GM23248 (cell line): ENCODE data around the gene CFAP43. TPM values are rescaled to one million over a fixed set of nuclear protein-coding genes. Genes with fewer than 3 reads are reported as not detected.

ENCODE experiments used
- DNase-seq: peaks from one replicate; pipeline ENCODE4 v3.0.0-alpha.2; 2015
- H2AFZ ChIP-seq: fragments of 200-600 bp; sonication (generic); 2 replicates; pipeline ENCODE4 v1.6.1; 2016; ENCODE audit warnings: antibody characterized with exemption
- H3F3A ChIP-seq: fragments of 200-600 bp; sonication (generic); 2 replicates; pipeline ENCODE4 v1.6.1; 2016; ENCODE audit warnings: mild to moderate bottlenecking, antibody characterized with exemption, mixed run types; ENCODE audit not compliant: insufficient read depth
- H3K27ac ChIP-seq: fragments of 200-600 bp; sonication (generic); 2 replicates; pipeline ENCODE4 v1.5.1; 2016; ENCODE audit warnings: mild to moderate bottlenecking
- H3K27me3 ChIP-seq: fragments of 200-600 bp; sonication (generic); replicated peaks from 2 replicates; pipeline ENCODE4 v1.6.1; 2016; ENCODE audit warnings: mild to moderate bottlenecking; ENCODE audit not compliant: insufficient read depth
- H3K36me3 ChIP-seq: fragments of 200-600 bp; sonication (generic); 2 replicates; pipeline ENCODE4 v1.6.1; 2016; ENCODE audit warnings: low read depth, mild to moderate bottlenecking
- H3K4me1 ChIP-seq: fragments of 200-600 bp; sonication (generic); 2 replicates; pipeline ENCODE4 v1.6.1; 2016; ENCODE audit warnings: mild to moderate bottlenecking; ENCODE audit not compliant: insufficient read depth
- H3K4me2 ChIP-seq: fragments of 200-600 bp; sonication (generic); one replicate; pipeline ENCODE4 v1.6.1; 2016; ENCODE audit warnings: mild to moderate bottlenecking; ENCODE audit not compliant: unreplicated experiment
- H3K4me3 ChIP-seq: fragments of 200-600 bp; sonication (generic); 2 replicates; pipeline ENCODE4 v1.5.1; 2016; ENCODE audit warnings: mild to moderate bottlenecking
- H3K79me2 ChIP-seq: fragments of 200-600 bp; sonication (generic); 2 replicates; pipeline ENCODE4 v1.6.1; 2016; ENCODE audit warnings: mild to moderate bottlenecking; ENCODE audit not compliant: insufficient read depth
- H3K9ac ChIP-seq: fragments of 200-600 bp; sonication (generic); 2 replicates; pipeline ENCODE4 v1.6.1; 2016; ENCODE audit warnings: mild to moderate bottlenecking
- H3K9me2 ChIP-seq: fragments of 200-600 bp; sonication (generic); 2 replicates; pipeline ENCODE4 v1.6.1; 2016; ENCODE audit warnings: mixed run types, mild to moderate bottlenecking, moderate library complexity; ENCODE audit not compliant: insufficient read depth
- H3K9me3 ChIP-seq: fragments of 200-600 bp; sonication (generic); one replicate; pipeline ENCODE4 v1.6.1; 2017; ENCODE audit warnings: low read depth
- H4K20me1 ChIP-seq: fragments of 200-600 bp; sonication (generic); 2 replicates; pipeline ENCODE4 v1.6.0; 2016; ENCODE audit not compliant: insufficient read depth
- EZH2 ChIP-seq: fragments of 200-600 bp; sonication (generic); IDR thresholded peaks from 2 replicates; pipeline ENCODE4 v1.6.1; 2018; ENCODE audit warnings: antibody characterized with exemption, mild to moderate bottlenecking; ENCODE audit not compliant: insufficient read depth, poor library complexity, severe bottlenecking
- EZH2phosphoT487 ChIP-seq: fragments of 200-600 bp; sonication (generic); IDR thresholded peaks from 2 replicates; pipeline ENCODE4 v1.6.1; 2018; ENCODE audit warnings: antibody characterized with exemption, moderate library complexity, mild to moderate bottlenecking, low read depth; ENCODE audit not compliant: insufficient read depth
- WGBS, 2 experiments: methylation state at CpG; one replicate each; pipeline ENCODE4 v1.1.6; 2015 to 2017; ENCODE audit warnings: low lambda C conversion rate in 2 of 2, low coverage in 1 of 2; ENCODE audit errors: missing lambda C conversion rate in 2 of 2; 5-methylcytosine and 5-hydroxymethylcytosine counted together
- in situ Hi-C: fragments of 300-500 bp; cut with MboI; formaldehyde crosslinking; loops from 2 replicates; pipeline ENCODE4 v1.15.0; 2020
- polyA plus RNA-seq: library from polyadenylated mRNA; unstranded; fragments of >200 nt; fragmentation: Nextera tagmentation; extraction: Ambion mirVana; gene quantifications from 2 replicates; pipeline ENCODE4 v1.2.1, GENCODE V29; 2016
- total RNA-seq: library from RNA; depleted of rRNA; stranded (reverse); fragments of >200 nt; shearing (Covaris generic); gene quantifications from 2 replicates; pipeline ENCODE4 v1.2.3, GENCODE V29; 2014

Gene CFAP43
- total and polyA plus RNA-seq, 2 experiments from 2014 or later, result 0.14 TPM; not detected in 1

GRCh38 chr10:104113376-104113956 lies 118.7 kb downstream of the CFAP43 start:
- Histone ChIP-seq H3K27me3 (no peaks in the 10 kb centered on the region), H3K4me2 (no peak overlapping the region), H3K79me2 (no peaks in the 10 kb centered on the region), H3F3A (peaks cover 19% of the 10 kb centered on the region), H3K4me1 (peaks cover 26% of the 10 kb centered on the region), H3K36me3 (no peaks in the 10 kb centered on the region), H2AFZ (no peak overlapping the region), H3K27ac (no peak overlapping the region), H3K9me2 (no peaks in the 10 kb centered on the region), H3K9ac (no peak overlapping the region), H3K4me3 (no peak overlapping the region), H4K20me1 (no peaks in the 10 kb centered on the region), H3K9me3 (peaks cover 5% of the 10 kb centered on the region)
- no peak for TF ChIP-seq EZH2phosphoT487
- WGBS, 2 experiments, result 90 to 98% methylated on average over 1 of the region's 1 CpG
- no peak for DNase-seq
- in situ Hi-C loops, result no loop called here

DNA sequence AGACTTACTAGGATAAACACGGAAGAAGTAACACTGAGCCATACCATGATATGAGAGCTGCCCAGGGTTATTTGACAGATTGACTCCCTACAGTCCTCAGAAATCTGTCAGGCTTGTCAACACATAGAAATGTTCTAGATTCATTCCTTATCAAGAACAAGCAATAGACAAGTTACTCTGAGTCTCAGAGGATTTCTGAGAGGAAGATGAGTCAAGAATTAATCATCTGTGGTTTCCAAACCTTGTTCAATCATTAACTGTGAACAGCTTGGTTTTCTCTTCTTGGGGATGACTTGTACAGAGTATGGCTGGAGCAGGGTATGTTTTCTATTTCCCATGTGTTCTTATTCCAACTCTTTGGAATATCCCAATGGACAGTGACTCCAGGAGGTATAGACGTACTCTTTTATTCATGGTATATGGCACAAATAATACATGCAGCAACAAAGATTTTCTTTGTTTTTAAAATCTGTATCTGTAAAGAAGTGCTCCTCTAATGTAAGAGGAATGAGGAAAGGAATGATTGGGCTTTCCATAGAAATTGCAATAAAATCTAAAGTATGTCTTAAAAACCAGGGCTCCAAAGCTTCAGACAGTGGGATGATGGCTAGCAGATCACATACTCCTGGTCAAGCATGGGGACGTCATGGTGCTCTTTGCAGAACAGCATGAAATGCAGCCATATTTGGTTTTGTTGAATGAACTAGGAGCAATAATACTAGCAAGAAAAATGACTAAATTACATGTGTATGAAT lies 122.1 kb downstream of the CFAP43 start:
- Histone ChIP-seq H2AFZ (no peak overlapping the region), H3K36me3 (no peaks in the 10 kb centered on the region), H3K9me3 (peaks cover 5% of the 10 kb centered on the region), H3K27ac (peak overlapping the region; percentile 66), H3K4me3 (peak overlapping the region; percentile 22; the same call in 1 of the 2 replicates), H3K9me2 (no peaks in the 10 kb centered on the region), H3K9ac (no peak overlapping the region), H3K27me3 (no peaks in the 10 kb centered on the region), H3F3A (peaks cover 19% of the 10 kb centered on the region), H4K20me1 (no peaks in the 10 kb centered on the region), H3K79me2 (no peaks in the 10 kb centered on the region), H3K4me1 (peaks cover 13% of the 10 kb centered on the region), H3K4me2 (peak overlapping the region; percentile 53)
- in situ Hi-C loops, result no loop called here
- WGBS, 2 experiments, result 3 to 4% methylated on average over 3 of the region's 3 CpGs
- DNase-seq, result peak; percentile 88
- TF ChIP-seq EZH2, result no peak
- peak; percentile 67; the same call in 1 of the 2 replicates for TF ChIP-seq EZH2phosphoT487

DNA sequence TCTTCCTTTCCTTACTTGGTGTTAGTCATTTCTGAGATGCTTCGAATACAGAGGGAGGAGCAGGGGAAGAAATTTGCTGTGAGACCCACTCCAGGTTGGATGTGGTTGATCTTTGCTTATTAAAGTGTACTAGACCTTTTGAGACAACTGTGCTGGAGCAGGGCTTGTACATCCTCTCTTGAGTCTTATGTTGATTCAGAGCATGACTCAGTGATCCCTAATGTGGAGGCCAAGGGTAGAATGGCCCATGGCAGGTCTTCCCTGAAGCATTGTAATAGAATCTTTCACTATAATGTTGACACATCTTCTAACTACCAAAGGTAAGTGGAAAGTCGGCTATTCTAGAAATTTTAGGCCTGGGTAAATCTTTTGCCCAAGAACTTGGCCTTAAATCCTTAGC lies 127.2 kb downstream of the CFAP43 start:
- Histone ChIP-seq H3K4me3 (no peak overlapping the region), H2AFZ (no peak overlapping the region), H4K20me1 (no peaks in the 10 kb centered on the region), H3K4me2 (no peak overlapping the region), H3K36me3 (no peaks in the 10 kb centered on the region), H3K9me2 (no peaks in the 10 kb centered on the region), H3K9me3 (peaks cover 5% of the 10 kb centered on the region), H3K27ac (no peak overlapping the region), H3K79me2 (no peaks in the 10 kb centered on the region), H3K9ac (no peak overlapping the region), H3K27me3 (no peaks in the 10 kb centered on the region; the same call in 1 of the 2 replicates), H3K4me1 (0 out of 2 replicates have a peak, but pooled peaks cover 3% of the 10 kb centered on the region), H3F3A (peaks cover 11% of the 10 kb centered on the region)
- TF ChIP-seq EZH2phosphoT487, result no peak
- no peak for TF ChIP-seq EZH2
- DNase-seq, result peak; percentile 30
- 91 to 98% methylated on average over 2 of the region's 2 CpGs for WGBS, 2 experiments
- in situ Hi-C loops, result no loop called here

DNA sequence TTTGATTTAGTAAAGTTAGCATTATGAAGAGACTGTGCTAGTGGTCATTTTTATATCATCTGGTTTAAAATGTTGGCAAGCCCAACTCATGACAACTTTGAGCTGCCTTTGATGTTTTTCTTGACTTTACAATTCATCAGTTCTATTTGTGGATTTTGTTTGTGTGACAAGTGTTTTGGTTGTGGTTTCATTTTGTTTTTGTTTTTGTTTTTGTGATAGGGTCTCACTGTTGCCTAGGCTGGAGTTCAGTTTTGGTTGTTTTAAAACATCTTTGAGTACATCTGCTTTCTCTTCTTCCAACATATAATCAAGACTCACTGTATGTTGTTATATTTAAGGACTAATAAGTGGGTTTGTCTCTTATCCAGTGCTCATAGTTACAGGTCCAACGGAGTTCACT lies 127.7 kb downstream of the CFAP43 start:
- H3K9ac ChIP-seq, result no peak overlapping the region
- no peak overlapping the region for H3K27ac ChIP-seq
- H3K79me2 ChIP-seq, result no peaks in the 10 kb centered on the region
- TF ChIP-seq EZH2 (no peak), EZH2phosphoT487 (no peak)
- no peak for DNase-seq
- no peaks in the 10 kb centered on the region for H3K36me3 ChIP-seq
- no peak overlapping the region for H3K4me3 ChIP-seq
- H2AFZ ChIP-seq, result no peak overlapping the region
- no peaks in the 10 kb centered on the region for H4K20me1 ChIP-seq
- no peak overlapping the region for H3K4me2 ChIP-seq
- peaks cover 5% of the 10 kb centered on the region for H3K9me3 ChIP-seq
- 0% methylated on average over 1 of the region's 1 CpG for WGBS, 2 experiments
- in situ Hi-C loops, result no loop called here
- no peaks in the 10 kb centered on the region for H3K9me2 ChIP-seq
- H3F3A ChIP-seq, result peaks cover 6% of the 10 kb centered on the region
- H3K27me3 ChIP-seq, result no peaks in the 10 kb centered on the region; the same call in 1 of the 2 replicates
- H3K4me1 ChIP-seq, result 0 out of 2 replicates have a peak, but pooled peaks cover 3% of the 10 kb centered on the region
